Thoracic aorta (tissue), 2 donors: Measurements from ENCODE around the gene COX7A2L. TPM values are rescaled to one million over a fixed set of nuclear protein-coding genes. Genes with fewer than 3 reads are reported as not detected.

Experiments used
- ATAC-seq: fragments of 150-250 bp; one replicate; pipeline ENCODE4 v1.8.0; 2017; ENCODE audit warnings: low read depth; ENCODE audit not compliant: insufficient number of reproducible peaks, low FRiP score
- DNase-seq: peaks from one replicate; pipeline ENCODE4 v3.0.0-alpha.2; 2020; ENCODE audit warnings: low spot score
- H3K27ac ChIP-seq, 2 donors: fragments of 200-600 bp; sonication (generic); 1 replicate in 1 of 2; 2 replicates in 1 of 2; pipeline ENCODE4 v1.5.1; 2016; ENCODE audit warnings: mild to moderate bottlenecking in 2 of 2, moderate library complexity in 2 of 2
- H3K27me3 ChIP-seq: fragments of 200-600 bp; sonication (generic); replicated peaks from 2 replicates; pipeline ENCODE4 v1.6.0; 2016; ENCODE audit warnings: mild to moderate bottlenecking; ENCODE audit not compliant: insufficient read depth
- H3K36me3 ChIP-seq: fragments of 200-600 bp; sonication (generic); one replicate; pipeline ENCODE4 v1.5.1; 2016
- H3K4me1 ChIP-seq, 2 donors: fragments of 200-600 bp; sonication (generic); 1 replicate in 1 of 2; 2 replicates in 1 of 2; pipeline versions ENCODE4 v1.5.1 to v1.6.0; 2016; ENCODE audit warnings: low read depth in 2 of 2, mild to moderate bottlenecking in 1 of 2; ENCODE audit not compliant: control insufficient read depth in 1 of 2
- H3K4me3 ChIP-seq: fragments of 200-600 bp; sonication (generic); 2 replicates; pipeline ENCODE4 v1.5.1; 2016; ENCODE audit warnings: mild to moderate bottlenecking
- H3K9me3 ChIP-seq: fragments of 200-600 bp; sonication (generic); 2 replicates; pipeline ENCODE4 v1.5.1; 2016
- total RNA-seq, 2 donors: library from RNA; depleted of rRNA; stranded (reverse); fragments of >200 nt; gene quantifications; one replicate each; pipeline versions ENCODE4 v1.1.0 to v1.2.3, GENCODE V29; 2016
- TF ChIP-seq, protein P1 (sequence below): fragments of 200-600 bp; sonication (generic); IDR thresholded peaks from one replicate; pipeline ENCODE4 v1.5.1; 2019; ENCODE audit warnings: antibody characterized with exemption

COX7A2L gene
- total RNA-seq, 2 donors from 2014 or later: 107 to 114 TPM

DNA sequence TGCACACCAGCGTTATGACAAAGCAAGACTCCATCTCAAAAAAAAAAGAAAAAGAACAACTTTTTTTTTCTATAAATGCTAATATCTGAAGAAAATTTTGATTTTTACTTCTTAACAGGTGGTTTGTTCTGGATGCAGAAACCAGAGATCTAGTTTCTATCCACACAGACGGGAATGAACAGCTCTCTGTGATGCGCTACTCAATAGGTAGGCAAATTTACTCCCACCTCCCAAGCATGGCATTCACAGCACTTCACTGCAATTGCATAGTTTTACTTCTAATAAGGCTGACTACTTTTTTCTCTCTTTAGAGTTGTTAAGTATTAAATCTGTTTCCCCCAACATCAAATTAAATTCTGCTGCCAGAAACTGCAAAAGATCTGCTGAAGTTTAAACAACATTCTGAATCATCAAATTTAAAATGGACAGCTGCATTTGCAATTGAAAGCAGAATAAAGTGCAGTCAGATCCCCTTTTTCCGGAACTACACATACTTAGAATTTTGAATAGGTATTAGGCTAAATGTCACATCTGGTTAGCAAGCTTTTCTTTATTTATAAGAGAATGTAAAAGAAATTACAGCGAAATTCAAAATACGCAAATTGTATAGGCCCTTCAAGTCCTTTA is 45.1 kb downstream of the COX7A2L start:
- peaks cover 7% of the 10 kb centered on the region for H3K36me3 ChIP-seq
- H3K27ac ChIP-seq: no peak overlapping the region
- H3K27me3 ChIP-seq: no peaks in the 10 kb centered on the region
- H3K9me3 ChIP-seq: no peaks in the 10 kb centered on the region
- no peak for DNase-seq
- no peak overlapping the region for H3K4me3 ChIP-seq
- no peaks in the 10 kb centered on the region for H3K4me1 ChIP-seq
- no peak for ATAC-seq
- TF ChIP-seq, protein P1, sequence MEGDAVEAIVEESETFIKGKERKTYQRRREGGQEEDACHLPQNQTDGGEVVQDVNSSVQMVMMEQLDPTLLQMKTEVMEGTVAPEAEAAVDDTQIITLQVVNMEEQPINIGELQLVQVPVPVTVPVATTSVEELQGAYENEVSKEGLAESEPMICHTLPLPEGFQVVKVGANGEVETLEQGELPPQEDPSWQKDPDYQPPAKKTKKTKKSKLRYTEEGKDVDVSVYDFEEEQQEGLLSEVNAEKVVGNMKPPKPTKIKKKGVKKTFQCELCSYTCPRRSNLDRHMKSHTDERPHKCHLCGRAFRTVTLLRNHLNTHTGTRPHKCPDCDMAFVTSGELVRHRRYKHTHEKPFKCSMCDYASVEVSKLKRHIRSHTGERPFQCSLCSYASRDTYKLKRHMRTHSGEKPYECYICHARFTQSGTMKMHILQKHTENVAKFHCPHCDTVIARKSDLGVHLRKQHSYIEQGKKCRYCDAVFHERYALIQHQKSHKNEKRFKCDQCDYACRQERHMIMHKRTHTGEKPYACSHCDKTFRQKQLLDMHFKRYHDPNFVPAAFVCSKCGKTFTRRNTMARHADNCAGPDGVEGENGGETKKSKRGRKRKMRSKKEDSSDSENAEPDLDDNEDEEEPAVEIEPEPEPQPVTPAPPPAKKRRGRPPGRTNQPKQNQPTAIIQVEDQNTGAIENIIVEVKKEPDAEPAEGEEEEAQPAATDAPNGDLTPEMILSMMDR: no peak

GRCh38 chr2:42314892-42315468 is 46.0 kb downstream of the COX7A2L start:
- ATAC-seq (no peak), DNase-seq (no peak)
- H3K9me3 ChIP-seq: no peaks in the 10 kb centered on the region
- peaks cover 5% of the 10 kb centered on the region for H3K36me3 ChIP-seq
- H3K4me1 ChIP-seq: no peaks in the 10 kb centered on the region
- no peak overlapping the region for H3K27ac ChIP-seq
- H3K27me3 ChIP-seq: no peaks in the 10 kb centered on the region
- H3K4me3 ChIP-seq: no peak overlapping the region
- TF ChIP-seq, protein P1: no peak

GRCh38 chr2:42312106-42312505 is 48.9 kb downstream of the COX7A2L start:
- Histone ChIP-seq H3K27ac (no peak overlapping the region), H3K9me3 (no peaks in the 10 kb centered on the region), H3K27me3 (no peaks in the 10 kb centered on the region), H3K36me3 (peaks cover 5% of the 10 kb centered on the region), H3K4me1 (no peaks in the 10 kb centered on the region), H3K4me3 (no peak overlapping the region)
- ATAC-seq (no peak), DNase-seq (no peak)
- TF ChIP-seq, protein P1: no peak

- TF ChIP-seq, protein P1: no peak
- Histone ChIP-seq H3K27ac (no peak overlapping the region), H3K4me3 (no peak overlapping the region), H3K36me3 (no peaks in the 10 kb centered on the region), H3K4me1 (no peaks in the 10 kb centered on the region), H3K27me3 (no peaks in the 10 kb centered on the region), H3K9me3 (no peaks in the 10 kb centered on the region)
- DNase-seq: no peak
- ATAC-seq: no peak
Measured at GRCh38 chr2:42310007-42310515, 51.0 kb downstream of the COX7A2L start.

- ATAC-seq (no peak), DNase-seq (no peak)
- Histone ChIP-seq H3K36me3 (peaks cover under 1% of the 10 kb centered on the region), H3K4me3 (no peak overlapping the region), H3K27ac (no peak overlapping the region), H3K9me3 (no peaks in the 10 kb centered on the region), H3K27me3 (no peaks in the 10 kb centered on the region), H3K4me1 (no peaks in the 10 kb centered on the region)
- TF ChIP-seq, protein P1: no peak
Measured at GRCh38 chr2:42309366-42309765, 51.7 kb downstream of the COX7A2L start.
